HepG2 (cell line): ENCODE measurements around the gene CDC42EP1. TPM values are rescaled to one million over a fixed set of nuclear protein-coding genes. Genes with fewer than 3 reads are reported as not detected.

Source experiments
- FOXO4 ChIP-seq: sonication (generic); formaldehyde crosslinking; conservative IDR thresholded peaks from 2 replicates; pipeline ENCODE4 v1.8.1; 2023; ENCODE audit warnings: missing genetic modification reagents
- KDM1A ChIP-seq: IDR thresholded peaks from 2 replicates; pipeline ENCODE4 v1.6.1; 2016; ENCODE audit warnings: missing compliant biosample characterization
- MBNL3 ChIP-seq: fragments of 250-450 bp; sonication (Bioruptor Pico); conservative IDR thresholded peaks from 2 replicates; pipeline ENCODE4 v1.8.0; 2022; ENCODE audit warnings: mild to moderate bottlenecking, inconsistent platforms
- PAXIP1 ChIP-seq: sonication (generic); formaldehyde crosslinking; conservative IDR thresholded peaks from 2 replicates; pipeline ENCODE4 v1.4.0; 2020; ENCODE audit warnings: mild to moderate bottlenecking, missing genetic modification reagents, moderate library complexity
- PRDM15 ChIP-seq: sonication (generic); formaldehyde crosslinking; IDR thresholded peaks from 2 replicates; pipeline ENCODE4 v1.4.0; 2020; ENCODE audit warnings: missing genetic modification reagents
- SETDB1 ChIP-seq: sonication (generic); formaldehyde crosslinking; IDR thresholded peaks from 2 replicates; pipeline ENCODE4 v1.5.1; 2020; ENCODE audit warnings: missing genetic modification reagents, mild to moderate bottlenecking, borderline replicate concordance
- SMAD3 ChIP-seq: sonication (generic); formaldehyde crosslinking; IDR thresholded peaks from 2 replicates; pipeline ENCODE4 v1.4.0; 2020; ENCODE audit warnings: missing genetic modification reagents
- THAP9 ChIP-seq: sonication (generic); formaldehyde crosslinking; IDR thresholded peaks from 2 replicates; pipeline ENCODE4; 2020; ENCODE audit warnings: missing genetic modification reagents, mild to moderate bottlenecking, borderline replicate concordance
- XRCC5 ChIP-seq: fragments of 200-400 bp; formaldehyde crosslinking; optimal IDR thresholded peaks from 2 replicates; pipeline ENCODE3; 2017; ENCODE audit warnings: mild to moderate bottlenecking, low read length
- ZBTB33 ChIP-seq: sonication (generic); formaldehyde crosslinking; IDR thresholded peaks from 2 replicates; pipeline ENCODE4 v1.4.0; 2020; ENCODE audit warnings: missing genetic modification reagents
- ZFP37 ChIP-seq: sonication (generic); formaldehyde crosslinking; IDR thresholded peaks from 2 replicates; pipeline ENCODE4 v1.4.0; 2020; ENCODE audit warnings: missing genetic modification reagents, borderline replicate concordance
- ZNF280B ChIP-seq: sonication (generic); formaldehyde crosslinking; IDR thresholded peaks from 2 replicates; pipeline ENCODE4 v1.5.0; 2020; ENCODE audit warnings: missing genetic modification reagents, mild to moderate bottlenecking, borderline replicate concordance
- ZNF441 ChIP-seq: sonication (generic); formaldehyde crosslinking; IDR thresholded peaks from 2 replicates; pipeline ENCODE4 v1.7.0; 2021; ENCODE audit warnings: missing genetic modification reagents, borderline replicate concordance
- polyA plus RNA-seq, 8 experiments: library from polyadenylated mRNA; depleted of rRNA in 3 of 8; stranded (reverse) in 7 of 8; unstranded in 1 of 8; fragments of >200 nt; fragmentation: Illumina TruSeq in 4 of 8; extraction: Trizol in 4 of 8; gene quantifications; 2 replicates each; pipeline versions ENCODE4 v1.2.1 to v1.2.3, GENCODE V29; 2011 to 2016; ENCODE audit warnings: low read depth in 4 of 8, missing spikeins in 1 of 8, mixed read lengths in 1 of 8; ENCODE audit not compliant: insufficient read depth in 1 of 8
- total RNA-seq, 5 experiments: library from RNA; depleted of rRNA; stranded (reverse); fragments of >200 nt; fragmentation: Illumina TruSeq; extraction: Trizol; gene quantifications; 2 replicates each; pipeline ENCODE4 v1.2.3, GENCODE V29; 2016; ENCODE audit warnings: low read depth in 1 of 5

Gene CDC42EP1
- total and polyA plus RNA-seq, 2 of the 13 experiments (the other 11 are each of a cell fraction or from before 2014, with no cell fraction given): 17.1 to 29.5 TPM

- no peak for TF ChIP-seq KDM1A (CRISPR knock-in tag)
- no peak for TF ChIP-seq PAXIP1 (CRISPR knock-in tag)
- no peak for TF ChIP-seq ZNF280B
- no peak for TF ChIP-seq ZNF441 (CRISPR knock-in tag)
- no peak for TF ChIP-seq FOXO4 (CRISPR knock-in tag)
- no peak for TF ChIP-seq ZFP37 (CRISPR knock-in tag)
- peak; percentile 70 for TF ChIP-seq ZBTB33 (CRISPR knock-in tag)
- no peak for TF ChIP-seq SETDB1 (CRISPR knock-in tag)
- TF ChIP-seq THAP9 (CRISPR knock-in tag): no peak
- TF ChIP-seq SMAD3: no peak
- no peak for TF ChIP-seq MBNL3 (CRISPR knock-in tag)
- TF ChIP-seq XRCC5: peak; percentile 10
- TF ChIP-seq PRDM15 (CRISPR knock-in tag): no peak
Observed at GRCh38 chr22:37517826-37518450, 42.3 kb upstream of the CDC42EP1 start (continued).
